OCI-LY1 (cell line): Measurements from ENCODE around the gene UBR3.

Experiments
- H2AFZ ChIP-seq: fragments of 200-600 bp; sonication (generic), shearing (Covaris generic); 2 replicates; pipeline ENCODE4 v1.6.0; 2014; ENCODE audit warnings: antibody characterized with exemption, mild to moderate bottlenecking, low read length
- H3F3A ChIP-seq: fragments of 200-600 bp; sonication (generic), shearing (Covaris generic); 2 replicates; pipeline ENCODE4 v1.6.0; 2014; ENCODE audit warnings: mild to moderate bottlenecking, antibody characterized with exemption, low read length, moderate library complexity; ENCODE audit not compliant: insufficient read depth
- H3K27ac ChIP-seq: fragments of 200-600 bp; sonication (generic); 2 replicates; pipeline ENCODE4 v1.5.1; 2014; ENCODE audit warnings: low read length, mixed run types, mild to moderate bottlenecking, low read depth; ENCODE audit not compliant: poor library complexity, severe bottlenecking
- H3K27me3 ChIP-seq: fragments of 200-600 bp; sonication (generic); 2 replicates; pipeline ENCODE4 v1.6.0; 2014; ENCODE audit warnings: antibody characterized with exemption, mild to moderate bottlenecking, low read length, moderate library complexity; ENCODE audit not compliant: insufficient read depth
- H3K36me3 ChIP-seq: fragments of 200-600 bp; sonication (generic); 2 replicates; pipeline ENCODE4 v1.6.1; 2014; ENCODE audit warnings: mild to moderate bottlenecking, antibody characterized with exemption, low read length, moderate library complexity, mixed read lengths; ENCODE audit not compliant: insufficient read depth
- H3K4me1 ChIP-seq: fragments of 200-600 bp; sonication (generic); 2 replicates; pipeline ENCODE4 v1.5.1; 2014; ENCODE audit warnings: mild to moderate bottlenecking, low read length, moderate library complexity; ENCODE audit not compliant: insufficient read depth, severe bottlenecking
- H3K4me2 ChIP-seq: fragments of 200-600 bp; sonication (generic), shearing (Covaris generic); 2 replicates; pipeline ENCODE4 v1.6.1; 2014; ENCODE audit warnings: low read length
- H3K4me3 ChIP-seq: fragments of 200-600 bp; sonication (generic); 2 replicates; pipeline ENCODE4 v1.5.1; 2014; ENCODE audit warnings: low read length, low read depth, mild to moderate bottlenecking, mixed read lengths; ENCODE audit not compliant: poor library complexity, severe bottlenecking
- H3K79me2 ChIP-seq: fragments of 200-600 bp; shearing (Covaris generic); 2 replicates; pipeline ENCODE4 v1.6.1; 2016; ENCODE audit warnings: mixed run types, low read length, mixed read lengths; ENCODE audit not compliant: insufficient read depth
- H3K9ac ChIP-seq: fragments of 200-600 bp; sonication (generic), shearing (Covaris generic); 2 replicates; pipeline ENCODE4 v1.6.1; 2014; ENCODE audit warnings: mild to moderate bottlenecking, low read length, mixed read lengths
- H3K9me2 ChIP-seq: fragments of 200-600 bp; sonication (generic), shearing (Covaris generic); 2 replicates; pipeline ENCODE4 v1.6.1; 2014; ENCODE audit warnings: low read depth, mild to moderate bottlenecking, low read length, mixed read lengths
- H3K9me3 ChIP-seq: fragments of 200-600 bp; shearing (Covaris generic); 2 replicates; pipeline ENCODE4 v1.6.1; 2014; ENCODE audit warnings: low read length, mixed read lengths
- H4K20me1 ChIP-seq: fragments of 200-600 bp; sonication (generic), shearing (Covaris generic); 2 replicates; pipeline ENCODE4 v1.6.0; 2016; ENCODE audit warnings: mild to moderate bottlenecking, low read length; ENCODE audit not compliant: insufficient read depth
- EZH2 ChIP-seq: fragments of 200-600 bp; sonication (generic), shearing (Covaris generic); IDR thresholded peaks from 2 replicates; pipeline ENCODE4 v1.8.0; 2017; ENCODE audit warnings: borderline replicate concordance, mixed run types, mild to moderate bottlenecking, antibody characterized with exemption, low read length, moderate library complexity, mixed read lengths
- TF ChIP-seq, protein P1 (sequence below): fragments of 200-600 bp; sonication (generic), shearing (Covaris generic); IDR thresholded peaks from 2 replicates; pipeline ENCODE4 v1.5.1; 2017; ENCODE audit warnings: mild to moderate bottlenecking, antibody characterized with exemption, low read length, moderate library complexity, mixed read lengths

UBR3 gene

GRCh38 chr2:170017860-170018532 is 190.7 kb downstream of the UBR3 start:
- Histone ChIP-seq H3K9ac (no peak overlapping the region), H3K4me1 (no peaks in the 10 kb centered on the region), H4K20me1 (no peaks in the 10 kb centered on the region)

GRCh38 chr2:170019060-170019805 is 192.0 kb downstream of the UBR3 start:
- Histone ChIP-seq H3K27ac (no peak overlapping the region), H3K79me2 (no peaks in the 10 kb centered on the region), H3K36me3 (0 out of 2 replicates have a peak, but pooled peaks cover 3% of the 10 kb centered on the region), H2AFZ (no peak overlapping the region), H3K4me3 (no peak overlapping the region), H3K9me2 (no peaks in the 10 kb centered on the region), H3K4me2 (no peak overlapping the region), H4K20me1 (no peaks in the 10 kb centered on the region), H3K4me1 (no peaks in the 10 kb centered on the region), H3K9ac (no peak overlapping the region), H3F3A (no peaks in the 10 kb centered on the region), H3K9me3 (no peaks in the 10 kb centered on the region), H3K27me3 (no peaks in the 10 kb centered on the region)
- TF ChIP-seq, protein P1, sequence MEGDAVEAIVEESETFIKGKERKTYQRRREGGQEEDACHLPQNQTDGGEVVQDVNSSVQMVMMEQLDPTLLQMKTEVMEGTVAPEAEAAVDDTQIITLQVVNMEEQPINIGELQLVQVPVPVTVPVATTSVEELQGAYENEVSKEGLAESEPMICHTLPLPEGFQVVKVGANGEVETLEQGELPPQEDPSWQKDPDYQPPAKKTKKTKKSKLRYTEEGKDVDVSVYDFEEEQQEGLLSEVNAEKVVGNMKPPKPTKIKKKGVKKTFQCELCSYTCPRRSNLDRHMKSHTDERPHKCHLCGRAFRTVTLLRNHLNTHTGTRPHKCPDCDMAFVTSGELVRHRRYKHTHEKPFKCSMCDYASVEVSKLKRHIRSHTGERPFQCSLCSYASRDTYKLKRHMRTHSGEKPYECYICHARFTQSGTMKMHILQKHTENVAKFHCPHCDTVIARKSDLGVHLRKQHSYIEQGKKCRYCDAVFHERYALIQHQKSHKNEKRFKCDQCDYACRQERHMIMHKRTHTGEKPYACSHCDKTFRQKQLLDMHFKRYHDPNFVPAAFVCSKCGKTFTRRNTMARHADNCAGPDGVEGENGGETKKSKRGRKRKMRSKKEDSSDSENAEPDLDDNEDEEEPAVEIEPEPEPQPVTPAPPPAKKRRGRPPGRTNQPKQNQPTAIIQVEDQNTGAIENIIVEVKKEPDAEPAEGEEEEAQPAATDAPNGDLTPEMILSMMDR, result no peak
- TF ChIP-seq EZH2, result no peak

More at GRCh38 chr2:170017860-170018532, 190.7 kb downstream of the UBR3 start:
- no peaks in the 10 kb centered on the region for H3K9me3 ChIP-seq
- H3K27ac ChIP-seq, result no peak overlapping the region
- no peaks in the 10 kb centered on the region for H3K79me2 ChIP-seq
- no peaks in the 10 kb centered on the region for H3K27me3 ChIP-seq
- H3F3A ChIP-seq, result no peaks in the 10 kb centered on the region
- no peak overlapping the region for H2AFZ ChIP-seq
- no peak overlapping the region for H3K4me3 ChIP-seq
- H3K9me2 ChIP-seq, result no peaks in the 10 kb centered on the region
- H3K4me2 ChIP-seq, result no peak overlapping the region
- no peak for TF ChIP-seq EZH2
- TF ChIP-seq, protein P1, result no peak
- H3K36me3 ChIP-seq, result 0 out of 2 replicates have a peak, but pooled peaks cover 4% of the 10 kb centered on the region

DNA sequence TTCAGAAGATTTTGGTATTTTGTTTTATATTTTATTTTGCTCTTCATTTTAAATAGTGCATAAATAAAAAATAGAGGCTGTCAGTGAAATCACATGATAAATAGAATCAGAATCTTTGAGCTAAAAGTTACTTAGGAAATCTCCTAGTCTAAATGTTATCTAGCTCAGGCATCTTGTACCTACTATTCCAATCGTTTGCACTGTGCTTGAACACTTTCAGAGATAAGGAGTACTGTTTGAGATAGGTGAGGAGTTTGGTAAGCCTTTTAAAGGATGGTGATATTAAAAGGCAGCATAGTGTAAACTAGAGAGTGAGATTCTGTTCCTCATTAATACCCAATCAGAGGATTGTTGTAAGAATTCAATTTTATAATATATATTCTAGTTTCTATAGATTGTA is 193.5 kb downstream of the UBR3 start:
- H3F3A ChIP-seq, result no peaks in the 10 kb centered on the region
- H2AFZ ChIP-seq, result no peak overlapping the region
- H3K4me1 ChIP-seq, result no peaks in the 10 kb centered on the region
- no peak overlapping the region for H3K4me2 ChIP-seq
- H3K4me3 ChIP-seq, result no peak overlapping the region
- H3K27ac ChIP-seq, result no peak overlapping the region
- H3K9me2 ChIP-seq, result no peaks in the 10 kb centered on the region
- H3K79me2 ChIP-seq, result no peaks in the 10 kb centered on the region
- H3K36me3 ChIP-seq, result 0 out of 2 replicates have a peak, but pooled peaks cover 3% of the 10 kb centered on the region
- no peaks in the 10 kb centered on the region for H3K9me3 ChIP-seq
- no peak overlapping the region for H3K9ac ChIP-seq
- no peaks in the 10 kb centered on the region for H4K20me1 ChIP-seq
- no peaks in the 10 kb centered on the region for H3K27me3 ChIP-seq
- TF ChIP-seq, protein P1, result no peak
- no peak for TF ChIP-seq EZH2
